Fibroblast of skin of right quadriceps (primary cell): ENCODE measurements around the gene CTLA4.
A peak's percentile ranks its signal among the peaks of the same experiment; 100 is the strongest.

ENCODE experiments used
- DNase-seq: peaks from one replicate; pipeline ENCODE4 v3.0.0-alpha.2; 2013

Gene CTLA4

DNA sequence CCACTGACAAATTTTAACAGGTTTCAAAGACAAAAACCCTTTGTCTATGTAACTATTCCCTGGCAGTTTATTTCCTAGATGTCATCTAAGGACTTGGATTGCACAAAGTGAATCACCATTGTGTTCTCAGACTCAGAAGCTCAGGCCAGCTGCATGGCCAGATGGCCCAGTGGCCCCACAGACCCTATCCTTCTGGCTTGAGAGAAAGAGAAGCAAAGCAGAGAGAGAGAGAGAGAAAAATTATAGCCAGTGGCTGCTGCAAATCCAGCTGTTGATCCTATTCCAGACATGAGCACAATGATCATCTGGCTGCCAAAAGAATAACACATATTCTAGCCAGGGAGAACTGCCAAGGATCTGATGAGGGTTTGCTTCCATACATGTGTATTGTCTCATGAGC lies 25.8 kb downstream of the CTLA4 start:
- DNase-seq = no peak

DNA sequence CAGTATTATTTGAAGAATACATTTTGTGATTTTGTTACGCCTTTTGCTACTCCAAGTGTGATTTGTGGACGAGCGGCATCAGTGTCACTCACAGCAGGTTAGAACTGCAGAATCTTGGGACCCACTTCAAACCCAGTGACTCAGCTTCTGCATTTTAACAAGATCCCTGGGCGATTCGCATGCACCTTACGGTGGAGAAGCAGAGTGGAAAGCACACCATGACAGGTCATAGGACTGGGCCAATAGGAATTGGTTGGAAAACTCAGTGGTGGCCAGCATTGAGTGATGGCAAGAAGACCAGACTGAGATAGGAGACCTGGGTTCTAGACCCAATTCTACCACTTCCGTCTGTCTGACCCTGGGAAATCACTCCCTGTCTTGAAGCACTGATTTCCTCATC lies 26.3 kb downstream of the CTLA4 start:
- no peak for DNase-seq

GRCh38 chr2:203894262-203894661 lies 26.7 kb downstream of the CTLA4 start:
- DNase-seq = no peak

- no peak for DNase-seq
These were observed 30.0 kb downstream of the CTLA4 start for GRCh38 chr2:203897544-203897943.

DNA sequence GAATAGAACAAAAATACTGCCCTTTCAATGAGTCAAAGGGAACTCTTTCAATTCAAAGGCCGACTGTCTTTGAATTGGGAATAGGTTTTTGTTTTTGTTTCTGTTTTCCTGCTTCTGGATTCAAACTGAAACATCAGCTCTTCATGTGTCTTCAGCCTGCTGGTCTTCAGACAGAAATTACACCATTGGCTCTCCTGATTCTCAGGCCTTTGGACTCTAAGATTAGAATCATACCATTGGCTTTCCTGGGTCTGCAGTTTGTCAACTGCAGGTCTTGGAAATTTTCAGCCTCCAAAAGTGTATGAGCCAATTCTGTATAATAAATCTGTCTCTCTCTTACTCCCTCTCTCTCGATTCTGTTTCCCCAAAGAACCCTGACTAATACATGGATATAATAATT lies 31.1 kb downstream of the CTLA4 start:
- DNase-seq = no peak

- DNase-seq = no peak
These were observed 32.7 kb downstream of the CTLA4 start for GRCh38 chr2:203900253-203900652.

DNA sequence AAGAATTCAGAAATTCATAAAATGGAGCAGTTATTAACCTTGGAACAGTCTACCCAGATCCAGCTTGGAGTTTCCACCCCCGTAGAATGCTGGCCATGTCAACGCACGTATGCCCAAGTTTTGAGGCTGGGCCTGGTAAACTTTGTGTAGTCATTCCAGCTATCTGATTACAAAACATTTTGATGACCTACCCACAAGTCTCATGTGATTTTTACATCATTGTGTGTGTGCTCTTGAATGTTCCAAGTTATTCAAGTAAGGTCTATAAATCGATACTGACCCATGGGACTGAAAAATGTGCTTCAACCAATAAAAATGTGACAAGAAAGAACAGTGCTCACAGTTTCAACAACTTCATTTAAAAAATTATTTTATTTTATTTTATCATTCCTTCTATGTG lies 36.5 kb downstream of the CTLA4 start:
- no peak for DNase-seq

DNA sequence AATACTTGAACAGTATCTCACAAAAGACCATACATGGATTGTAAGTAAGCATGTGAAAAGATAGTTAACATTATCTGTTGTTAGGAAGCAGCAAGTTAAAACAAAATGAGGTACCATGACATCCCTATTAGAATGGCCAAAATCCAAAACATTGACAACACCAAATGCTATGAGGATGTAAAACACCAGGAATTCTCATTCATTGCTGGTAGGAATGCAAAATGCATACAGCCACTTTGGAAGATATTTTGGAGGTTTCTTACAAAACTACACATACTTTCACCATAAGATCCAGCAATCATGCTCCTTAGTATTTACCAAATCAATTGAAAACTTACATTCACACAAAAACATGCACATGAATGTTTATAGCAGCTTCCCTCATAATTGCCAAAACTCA lies 38.1 kb downstream of the CTLA4 start:
- peak; percentile 28 for DNase-seq

DNA sequence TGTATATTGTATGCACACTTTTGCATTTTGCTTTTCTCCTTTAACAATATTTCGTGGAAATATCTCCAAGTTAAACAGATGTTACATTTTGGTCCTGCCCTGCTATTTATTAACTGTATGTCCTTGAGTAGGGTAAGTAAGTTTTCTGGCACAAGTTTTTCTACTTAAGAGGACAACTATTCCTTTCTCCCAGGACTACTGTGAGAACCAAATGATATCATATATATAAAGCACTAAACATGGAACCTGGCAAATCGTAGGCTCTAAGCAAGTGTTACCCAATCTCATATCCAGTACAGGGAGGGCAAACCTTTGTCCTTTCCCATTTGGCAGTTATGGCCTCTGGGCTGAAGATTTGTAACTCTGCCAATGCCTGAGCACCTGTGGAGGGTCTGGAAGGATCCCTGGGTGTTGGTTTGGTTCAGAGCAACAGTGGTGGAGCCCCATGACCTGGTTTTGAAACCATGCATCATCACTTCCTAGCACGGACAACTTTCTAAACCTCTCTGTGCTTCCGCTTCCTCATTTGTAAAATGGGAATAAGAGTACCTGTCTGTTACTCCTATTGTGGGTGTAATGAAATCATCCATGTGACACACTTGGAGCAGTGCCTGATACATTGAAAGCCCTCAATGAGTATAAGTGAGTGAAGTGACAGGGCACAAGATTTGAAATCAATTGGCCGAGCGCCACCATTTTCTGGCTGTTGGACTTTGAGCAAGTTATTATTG lies 40.7 kb downstream of the CTLA4 start:
- DNase-seq = no peak

GRCh38 chr2:203908797-203909185 lies 41.2 kb downstream of the CTLA4 start:
- DNase-seq = no peak

- DNase-seq = peak; percentile 69
These were observed 41.8 kb downstream of the CTLA4 start for GRCh38 chr2:203909261-203909967.

GRCh38 chr2:203909974-203910373 lies 42.4 kb downstream of the CTLA4 start:
- no peak for DNase-seq

DNA sequence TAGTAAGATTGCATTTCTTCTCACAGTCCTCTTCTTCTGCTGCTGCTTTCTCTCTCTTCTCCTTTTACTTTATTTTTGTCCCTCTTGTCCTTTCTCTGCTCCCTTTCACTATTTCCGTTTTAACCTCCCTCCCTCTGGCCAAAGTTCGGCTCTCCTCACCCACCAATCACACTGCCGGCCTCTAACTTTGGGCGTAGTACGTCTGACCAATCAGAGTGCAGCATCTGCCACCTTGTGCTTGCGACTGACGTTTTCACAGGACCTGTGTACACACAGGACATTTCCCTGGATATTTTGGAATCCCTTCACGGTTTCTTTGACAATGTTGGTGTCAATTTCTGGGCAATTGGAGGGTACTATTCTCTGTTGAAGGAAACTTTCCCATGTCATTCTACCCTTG lies 46.4 kb downstream of the CTLA4 start:
- no peak for DNase-seq

GRCh38 chr2:203914546-203915182 lies 47.1 kb downstream of the CTLA4 start:
- DNase-seq = no peak

GRCh38 chr2:203915256-203915655 lies 47.7 kb downstream of the CTLA4 start:
- no peak for DNase-seq

- no peak for DNase-seq
These were observed 49.2 kb downstream of the CTLA4 start for GRCh38 chr2:203916756-203917155.

DNA sequence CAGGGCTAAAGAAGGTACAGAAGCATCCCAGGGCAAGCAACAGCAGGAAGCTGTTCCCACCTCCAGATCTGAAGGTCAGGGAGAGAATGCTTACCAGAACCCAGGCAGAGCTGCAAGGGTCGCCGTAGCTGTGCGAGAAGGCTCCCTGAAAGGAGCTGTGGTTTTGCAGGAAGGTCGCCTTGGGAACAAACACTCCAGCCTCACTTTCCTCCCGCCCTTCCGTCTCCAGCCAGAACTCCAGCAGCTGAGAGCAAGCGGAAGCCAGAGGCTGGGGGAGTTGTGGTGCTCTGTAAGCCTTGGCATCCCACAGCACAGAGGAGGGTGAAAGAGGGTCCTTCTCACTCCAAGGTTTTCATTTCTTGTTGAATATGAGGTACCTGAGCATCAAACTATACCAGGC lies 50.7 kb downstream of the CTLA4 start:
- DNase-seq = no peak

- no peak for DNase-seq
These were observed 51.3 kb downstream of the CTLA4 start for GRCh38 chr2:203918839-203919238.
